Epithelial cell of proximal tubule (primary cell): ENCODE measurements around the gene FNBP1L. TPM values are rescaled to one million over a fixed set of nuclear protein-coding genes. Genes with fewer than 3 reads are reported as not detected.
A peak's percentile ranks its signal among the peaks of the same experiment; 100 is the strongest.
"Not testable (repeated sequence)": the region's sequence is repeated elsewhere in the genome, so short reads cannot be mapped to it uniquely, and the experiment has no call there.

Source experiments
- DNase-seq: peaks from one replicate; pipeline ENCODE4 v3.0.0-alpha.2; 2011; ENCODE audit warnings: low read depth
- H3K4me3 ChIP-seq: 2 replicates; pipeline ENCODE4 v1.5.1; 2011; ENCODE audit warnings: low read depth, mild to moderate bottlenecking, low read length
- CTCF ChIP-seq: conservative IDR thresholded peaks from 2 replicates; pipeline ENCODE4 v1.5.1; 2012; ENCODE audit warnings: low read depth, mild to moderate bottlenecking, low read length
- total RNA-seq: library from RNA; depleted of rRNA; stranded (reverse); fragments of >200 nt; gene quantifications from 2 replicates; pipeline ENCODE4 v1.2.3, GENCODE V29; 2015

FNBP1L gene
- total RNA-seq, 1 donor from 2014 or later = 37.6 TPM

DNA sequence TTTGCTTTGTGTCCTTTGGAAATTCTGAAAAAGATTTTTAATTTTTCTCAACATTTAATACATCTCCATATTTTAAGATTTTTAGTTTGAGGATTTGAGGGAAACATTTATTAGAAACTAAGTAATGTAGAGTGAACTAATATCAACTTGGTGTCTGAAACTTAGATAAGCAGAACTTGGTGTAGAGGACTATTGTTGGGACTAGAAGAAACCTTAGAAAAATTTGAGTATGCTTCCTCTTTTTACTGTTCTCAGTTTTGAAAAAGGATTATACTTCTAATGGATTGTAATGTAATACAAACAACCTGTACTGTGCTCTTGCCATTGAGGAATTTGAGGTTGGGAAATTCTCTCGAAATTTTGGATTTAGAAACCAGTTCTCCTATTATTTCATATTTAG is 2.4 kb downstream of the FNBP1L start:
- DNase-seq = no peak
- H3K4me3 ChIP-seq = peak overlapping the region; percentile 14
- no peak for TF ChIP-seq CTCF

GRCh38 chr1:93453911-93454310 is 6.0 kb downstream of the FNBP1L start:
- no peak overlapping the region for H3K4me3 ChIP-seq
- DNase-seq = no peak
- no peak for TF ChIP-seq CTCF

DNA sequence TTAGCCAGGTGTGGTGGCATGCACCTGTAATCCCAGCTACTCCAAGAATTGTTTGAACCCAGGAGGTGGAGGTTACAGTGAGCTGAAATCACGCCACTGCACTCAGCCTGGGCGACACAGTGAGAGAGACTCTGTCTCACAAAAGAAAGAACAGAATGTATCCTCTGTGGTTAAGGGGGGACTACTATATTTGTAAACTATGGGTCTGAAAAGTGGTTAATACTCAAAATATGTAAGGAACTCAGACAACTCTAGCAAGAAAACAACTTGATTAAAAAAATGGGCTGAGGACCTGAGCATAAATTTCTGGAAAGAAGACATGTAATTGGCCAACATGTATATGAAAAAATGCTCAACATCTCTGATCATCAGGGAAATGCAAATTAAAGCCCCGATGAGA is 11.2 kb downstream of the FNBP1L start:
- H3K4me3 ChIP-seq = no peak overlapping the region
- TF ChIP-seq CTCF = no peak
- DNase-seq = no peak

DNA sequence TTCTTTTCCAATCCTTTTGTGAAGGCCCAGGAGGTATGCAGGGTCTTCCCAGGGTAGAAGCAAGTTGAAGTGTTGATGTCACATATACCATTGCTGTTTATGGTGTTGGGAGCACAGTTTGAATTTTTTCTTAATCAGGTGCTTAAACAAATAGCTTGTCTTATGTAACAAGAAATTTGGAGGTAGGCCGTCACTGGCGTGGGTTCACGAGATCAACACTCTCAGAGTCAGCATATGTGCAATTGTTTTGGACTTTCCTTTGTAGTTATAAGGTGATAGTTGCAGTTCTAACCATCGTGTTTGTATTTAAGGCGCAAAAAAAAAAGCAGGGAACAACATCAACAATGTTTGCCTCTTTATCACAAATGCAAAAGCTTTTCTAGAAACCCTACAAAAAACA is 13.3 kb downstream of the FNBP1L start:
- no peak overlapping the region for H3K4me3 ChIP-seq
- no peak for DNase-seq
- no peak for TF ChIP-seq CTCF

GRCh38 chr1:93463960-93464359 is 16.0 kb downstream of the FNBP1L start:
- no peak for TF ChIP-seq CTCF
- H3K4me3 ChIP-seq = no peak overlapping the region
- no peak for DNase-seq

DNA sequence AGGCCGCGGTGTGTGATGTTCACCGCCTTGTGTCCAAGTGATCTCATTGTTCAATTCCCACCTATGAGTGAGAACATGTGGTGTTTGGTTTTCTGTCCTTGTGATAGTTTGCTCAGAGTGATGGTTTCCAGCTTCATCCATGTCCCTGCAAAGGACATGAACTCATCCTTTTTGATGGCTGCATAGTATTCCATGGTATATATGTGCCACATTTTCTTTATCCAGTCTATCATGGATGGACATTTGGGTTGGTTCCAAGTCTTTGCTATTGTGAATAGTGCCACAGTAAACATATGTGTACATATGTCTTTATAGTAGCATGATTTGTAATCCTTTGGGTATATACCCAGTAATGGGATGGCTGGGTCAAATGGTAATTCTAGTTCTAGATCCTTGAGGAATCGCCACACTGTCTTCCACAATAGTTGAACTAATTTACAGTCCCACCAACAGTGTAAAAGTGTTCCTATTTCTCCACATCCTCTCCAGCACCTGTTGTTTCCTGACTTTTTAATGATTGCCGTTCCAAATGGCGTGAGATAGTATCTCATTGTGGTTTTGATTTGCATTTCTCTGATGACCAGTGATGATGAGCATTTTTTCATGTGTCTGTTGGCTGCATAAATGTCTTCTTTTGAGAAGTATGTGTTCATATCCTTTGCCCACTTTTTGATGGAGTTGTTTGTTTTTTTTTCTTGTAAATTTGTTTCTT is 17.6 kb downstream of the FNBP1L start:
- not testable (repeated sequence) for H3K4me3 ChIP-seq

GRCh38 chr1:93467606-93468005 is 19.7 kb downstream of the FNBP1L start:
- DNase-seq = no peak
- H3K4me3 ChIP-seq = no peak overlapping the region
- TF ChIP-seq CTCF = no peak

More for the DNA sequence above, 17.6 kb downstream of the FNBP1L start:
- DNase-seq = not testable (repeated sequence)

GRCh38 chr1:93468662-93469061 is 20.7 kb downstream of the FNBP1L start:
- no peak for TF ChIP-seq CTCF
- DNase-seq = no peak
- H3K4me3 ChIP-seq = no peak overlapping the region

DNA sequence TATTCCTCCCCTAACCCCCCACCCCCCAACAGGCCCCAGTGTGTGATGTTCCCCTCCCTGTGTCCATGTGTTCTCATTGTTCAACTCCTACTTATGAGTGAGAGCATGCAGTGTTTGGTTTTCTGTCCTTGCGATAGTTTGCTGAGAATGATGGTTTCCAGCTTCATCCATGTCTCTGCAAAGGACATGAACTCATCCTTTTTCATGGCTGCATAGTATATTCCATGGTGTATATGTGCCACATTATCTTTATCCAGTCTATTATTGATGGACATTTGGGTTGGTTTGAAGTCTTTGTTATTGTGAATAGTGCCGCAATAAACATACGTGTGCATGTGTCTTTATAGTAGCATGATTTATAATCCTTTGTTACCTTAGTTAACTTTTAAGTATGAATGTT is 21.3 kb downstream of the FNBP1L start:
- not testable (repeated sequence) for DNase-seq, H3K4me3 ChIP-seq
